A549 (cell line): Measurements from ENCODE around the gene REPS1. TPM values are rescaled to one million over a fixed set of nuclear protein-coding genes. Genes with fewer than 3 reads are reported as not detected.

ENCODE experiments used
- ATAC-seq, 2 experiments: fragments of 200-7000 bp in 1 of 2; fragments of >200 bp in 1 of 2; cut with Nextera tagmentation in 1 of 2; cut with Tn5 transposase in 1 of 2; 3 replicates each; pipeline versions ENCODE4 v1.8.0 to v1.9.1; 2018 to 2020; ENCODE audit warnings: mild to moderate bottlenecking in 1 of 2, moderate library complexity in 1 of 2
- CTCF ChIA-PET: fragments of 300-600 bp; sonication (Branson Sonifier 250); formaldehyde crosslinking; extraction: SDS; loops from one replicate; lab custom pipeline; 2021; ENCODE audit warnings: antibody characterized with exemption, inconsistent platforms; lab: Yijun Ruan, JAX
- POLR2A ChIA-PET: fragments of 350-600 bp; formaldehyde crosslinking; extraction: SDS; loops from one replicate; lab custom pipeline; 2021; ENCODE audit warnings: antibody characterized with exemption, inconsistent platforms; lab: Yijun Ruan, JAX
- DNase-seq, 2 experiments: peaks; one replicate each; pipeline versions ENCODE4 v3.0.0 to v3.0.0-alpha.2; 2011 to 2016; ENCODE audit warnings: low read depth in 1 of 2, low spot score in 1 of 2
- FAIRE-seq: peaks from 2 replicates; lab custom pipeline; 2011; peaks lifted over from hg19 to GRCh38; lab: Jason Lieb, UNC
- H3K27ac ChIP-seq, 2 experiments: fragments of >200 bp; sonication (Bioruptor Twin); formaldehyde crosslinking; 3 replicates each; pipeline ENCODE4 v1.5.1; 2016 to 2017
- H3K4me1 ChIP-seq: fragments of >200 bp; sonication (Bioruptor Twin); formaldehyde crosslinking; 3 replicates; pipeline ENCODE4 v1.6.1; 2016
- H3K4me2 ChIP-seq: fragments of >200 bp; sonication (Bioruptor Twin); formaldehyde crosslinking; 3 replicates; pipeline ENCODE4 v1.6.1; 2016
- H3K4me3 ChIP-seq: fragments of >200 bp; sonication (Bioruptor Twin); formaldehyde crosslinking; 3 replicates; pipeline ENCODE4 v1.5.1; 2016
- H3K9me3 ChIP-seq: fragments of >200 bp; sonication (Bioruptor Twin); formaldehyde crosslinking; 3 replicates; pipeline ENCODE4 v1.6.1; 2016
- BHLHE40 ChIP-seq: IDR thresholded peaks from 2 replicates; pipeline ENCODE4 v1.6.1; 2012; ENCODE audit warnings: low read depth, low read length, inconsistent platforms
- CBX8 ChIP-seq: fragments of 200-600 bp; sonication (generic); IDR thresholded peaks from 2 replicates; pipeline ENCODE4 v1.6.1; 2016
- CTCF ChIP-seq: fragments of >200 bp; sonication (Bioruptor Twin); formaldehyde crosslinking; IDR thresholded peaks from 3 replicates; pipeline ENCODE4 v1.5.1; 2016
- EHMT2 ChIP-seq: fragments of 200-600 bp; sonication (generic); IDR thresholded peaks from 2 replicates; pipeline ENCODE4 v1.6.1; 2016; ENCODE audit warnings: antibody characterized with exemption, low read depth, mild to moderate bottlenecking, moderate library complexity
- EP300 ChIP-seq, 2 experiments: fragments of >200 bp; sonication (Bioruptor Twin); formaldehyde crosslinking; IDR thresholded peaks; 2 replicates in 1 of 2; 3 replicates in 1 of 2; pipeline ENCODE4 v1.6.1; 2016 to 2017
- HEYL ChIP-seq: fragments of 250-450 bp; sonication (Bioruptor Pico); IDR thresholded peaks from 2 replicates; pipeline ENCODE4 v1.8.0; 2021; ENCODE audit warnings: mild to moderate bottlenecking, moderate library complexity
- HMGXB4 ChIP-seq: fragments of 250-450 bp; sonication (Bioruptor Pico); IDR thresholded peaks from 2 replicates; pipeline ENCODE4 v1.5.0; 2021; ENCODE audit warnings: mild to moderate bottlenecking, moderate library complexity, borderline replicate concordance
- HOXB5 ChIP-seq: fragments of 250-450 bp; sonication (Bioruptor Pico); IDR thresholded peaks from 2 replicates; pipeline ENCODE4 v1.5.0; 2020; ENCODE audit warnings: mild to moderate bottlenecking, moderate library complexity
- JUNB ChIP-seq: fragments of >200 bp; sonication (Bioruptor Twin); formaldehyde crosslinking; IDR thresholded peaks from 2 replicates; pipeline ENCODE4 v1.6.1; 2016
- KDM1A ChIP-seq: fragments of 200-600 bp; sonication (generic); IDR thresholded peaks from 2 replicates; pipeline ENCODE4 v1.6.1; 2016; ENCODE audit warnings: low read depth, mild to moderate bottlenecking
- NPAS2 ChIP-seq: fragments of 250-450 bp; sonication (Bioruptor Pico); IDR thresholded peaks from 2 replicates; pipeline ENCODE4 v1.8.0; 2022; ENCODE audit warnings: mild to moderate bottlenecking, moderate library complexity, borderline replicate concordance
- RFX5 ChIP-seq: fragments of 450-650 bp; IDR thresholded peaks from 2 replicates; pipeline ENCODE4 v1.7.1; 2014; ENCODE audit warnings: antibody characterized with exemption, mild to moderate bottlenecking, moderate library complexity
- ZFP36 ChIP-seq: fragments of 450-650 bp; IDR thresholded peaks from 2 replicates; pipeline ENCODE4 v1.6.1; 2014; ENCODE audit warnings: borderline replicate concordance; ENCODE audit not compliant: partially characterized antibody
- ZNF302 ChIP-seq: fragments of 250-450 bp; sonication (Bioruptor Pico); IDR thresholded peaks from 2 replicates; pipeline ENCODE4 v1.9.0; 2021; ENCODE audit warnings: inconsistent platforms, mild to moderate bottlenecking, moderate library complexity
- WGBS: methylation state at CpG from one replicate; pipeline ENCODE4 v1.1.6; 2017; ENCODE audit errors: missing lambda C conversion rate; 5-methylcytosine and 5-hydroxymethylcytosine counted together
- polyA plus RNA-seq, 4 experiments: library from polyadenylated mRNA; depleted of rRNA in 3 of 4; stranded (reverse); fragments of >200 nt; fragmentation: RNase III in 1 of 4; extraction: RNeasy Plus Mini Kit Qiagen cat#74134 plus additional on column Dnase treatment in 1 of 4; gene quantifications; 2 replicates in 3 of 4; 3 replicates in 1 of 4; pipeline ENCODE4 v1.2.3, GENCODE V29; 2011 to 2017

Gene REPS1
- polyA plus RNA-seq, 2 of the 4 experiments (the other 2 are of a cell fraction) = 16.3 to 36.4 TPM

- WGBS = 55% methylated on average over 2 of the region's 2 CpGs
- TF ChIP-seq ZFP36 (no peak), NPAS2 (no peak)
- Histone ChIP-seq H3K4me2 (peak overlapping the region; percentile 50), H3K27ac (no peak overlapping the region), H3K4me3 (no peak overlapping the region), H3K4me1 (peaks cover 19% of the 10 kb centered on the region), H3K9me3 (no peaks in the 10 kb centered on the region)
- no peak for DNase-seq
- ChIA-PET CTCF (no interaction called here), POLR2A (no interaction called here)
- no peak for ATAC-seq
- no peak for FAIRE-seq
Observed at GRCh38 chr6:138957903-138958302, 30.1 kb downstream of the REPS1 start.

GRCh38 chr6:138957484-138957883 lies 30.6 kb downstream of the REPS1 start:
- POLR2A ChIA-PET = no interaction called here
- H3K4me3 ChIP-seq = no peak overlapping the region
- TF ChIP-seq EHMT2 (no peak), KDM1A (no peak), RFX5 (no peak), EP300 (IDR thresholded peaks at IDR 0.05) (no peak), JUNB (no peak), HOXB5 (no peak), NPAS2 (no peak), HEYL (no peak), ZNF302 (no peak), BHLHE40 (no peak), HMGXB4 (no peak)
- DNase-seq = no peak
- peak overlapping the region; percentile 50 for H3K4me2 ChIP-seq
- H3K27ac ChIP-seq = no peak overlapping the region
- FAIRE-seq = no peak
- no peaks in the 10 kb centered on the region for H3K9me3 ChIP-seq
- 0 out of 6 replicates have a peak, but pooled peaks of 1 of the 2 experiments have one; percentile 33 for ATAC-seq
- CTCF ChIA-PET = interaction anchor here (0.8 kb wide), 1 partner anchor 10 kb away, joined by 3 read pairs; no protein-coding TSS in a partner anchor
- peaks cover 19% of the 10 kb centered on the region for H3K4me1 ChIP-seq
- 4% methylated on average over 2 of the region's 2 CpGs for WGBS

DNA sequence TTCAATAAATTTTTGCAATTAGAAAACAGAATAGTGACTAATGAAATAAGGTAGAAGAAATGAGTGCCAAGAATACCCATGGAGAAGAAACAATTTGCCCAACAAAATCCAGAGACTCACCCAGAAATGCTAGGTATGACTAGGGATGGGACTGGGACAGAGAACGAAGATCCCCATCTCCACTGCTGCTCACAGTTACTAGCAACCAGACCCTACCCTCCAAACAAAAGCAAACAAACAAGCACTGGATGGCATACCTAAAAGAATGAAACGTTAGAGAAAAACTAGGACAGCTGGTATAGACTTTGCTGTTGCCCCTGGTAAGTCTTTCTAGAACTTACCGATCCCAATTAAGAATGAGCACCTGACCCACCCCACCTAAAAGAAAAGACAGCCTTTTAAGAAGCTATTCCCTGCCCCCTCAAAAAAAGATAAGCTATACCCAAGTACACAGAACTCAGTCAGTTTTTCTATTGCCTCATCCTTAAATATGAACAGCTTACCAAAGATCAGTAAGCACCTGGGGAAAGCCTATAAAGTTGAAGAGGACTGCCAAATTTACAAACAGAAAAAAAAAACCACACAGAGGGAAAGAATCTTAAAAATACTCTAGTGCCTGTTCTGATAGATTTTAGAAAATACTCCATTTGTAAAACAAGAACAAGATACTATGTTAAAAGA lies 31.7 kb downstream of the REPS1 start:
- CTCF ChIA-PET = interaction anchor here (0.8 kb wide), 1 partner anchor 11 kb away, joined by 3 read pairs; no protein-coding TSS in a partner anchor
- Histone ChIP-seq H3K4me3 (no peak overlapping the region), H3K4me1 (peaks cover 19% of the 10 kb centered on the region), H3K27ac (no peak overlapping the region), H3K9me3 (no peaks in the 10 kb centered on the region), H3K4me2 (peak overlapping the region; percentile 23; the same call in 1 of the 3 replicates)
- FAIRE-seq (no peak), ATAC-seq (no peak), DNase-seq (no peak)
- POLR2A ChIA-PET = no interaction called here
- TF ChIP-seq CTCF = no peak
- TF ChIP-seq ZNF302 = no peak
- TF ChIP-seq EHMT2 = no peak
- WGBS = 59% methylated on average over 3 of the region's 3 CpGs

DNA sequence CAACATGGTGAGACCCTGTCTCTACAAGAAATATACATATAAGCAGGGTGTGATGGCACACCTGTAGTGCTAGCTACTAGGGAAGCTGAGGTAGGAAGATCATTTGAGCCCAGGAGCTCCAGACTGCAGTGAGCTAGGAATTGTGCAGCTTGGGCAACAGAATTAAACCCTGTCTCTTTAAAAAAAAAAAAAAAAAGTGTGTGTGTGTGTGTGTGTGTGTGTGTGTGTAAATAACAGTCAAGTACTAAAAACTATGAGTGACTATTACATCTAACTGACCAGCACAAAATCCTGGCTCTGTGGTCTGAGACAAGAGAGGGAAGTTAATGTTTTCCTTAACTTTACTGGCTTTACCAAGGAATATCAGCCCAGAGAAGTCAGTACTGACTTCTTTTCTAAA lies 32.8 kb downstream of the REPS1 start:
- Histone ChIP-seq H3K4me3 (no peak overlapping the region), H3K27ac (no peak overlapping the region), H3K9me3 (no peaks in the 10 kb centered on the region), H3K4me1 (peaks cover 23% of the 10 kb centered on the region), H3K4me2 (no peak overlapping the region)
- FAIRE-seq (no peak), DNase-seq (no peak), ATAC-seq (no peak)
- ChIA-PET POLR2A (no interaction called here), CTCF (no interaction called here)
- TF ChIP-seq CBX8 = no peak
- TF ChIP-seq, all 56 proteins: peak for 0
